Measurements from ENCODE around the gene TUBA4A.

DNA sequence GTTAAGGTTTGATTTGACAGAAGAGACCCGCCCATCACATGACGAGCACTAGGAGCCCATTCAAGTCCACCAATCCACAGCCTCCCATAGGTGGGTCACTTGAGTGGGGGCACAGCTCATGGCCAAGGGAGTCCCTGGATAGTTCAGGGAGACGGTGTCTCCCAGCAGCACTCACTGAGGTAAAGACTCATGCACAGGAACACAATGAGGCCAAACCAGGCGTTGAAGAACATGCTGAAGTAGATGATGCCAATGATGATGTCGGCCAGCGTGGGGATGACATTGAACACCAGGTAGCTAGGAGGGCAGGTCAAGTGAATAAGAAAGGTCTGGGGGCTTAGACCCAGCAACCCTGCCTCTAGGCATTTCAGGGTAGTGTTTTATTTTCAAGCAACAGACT is 38.9 kb downstream of the TUBA4A start:
- TF ChIP-seq, protein P1, sequence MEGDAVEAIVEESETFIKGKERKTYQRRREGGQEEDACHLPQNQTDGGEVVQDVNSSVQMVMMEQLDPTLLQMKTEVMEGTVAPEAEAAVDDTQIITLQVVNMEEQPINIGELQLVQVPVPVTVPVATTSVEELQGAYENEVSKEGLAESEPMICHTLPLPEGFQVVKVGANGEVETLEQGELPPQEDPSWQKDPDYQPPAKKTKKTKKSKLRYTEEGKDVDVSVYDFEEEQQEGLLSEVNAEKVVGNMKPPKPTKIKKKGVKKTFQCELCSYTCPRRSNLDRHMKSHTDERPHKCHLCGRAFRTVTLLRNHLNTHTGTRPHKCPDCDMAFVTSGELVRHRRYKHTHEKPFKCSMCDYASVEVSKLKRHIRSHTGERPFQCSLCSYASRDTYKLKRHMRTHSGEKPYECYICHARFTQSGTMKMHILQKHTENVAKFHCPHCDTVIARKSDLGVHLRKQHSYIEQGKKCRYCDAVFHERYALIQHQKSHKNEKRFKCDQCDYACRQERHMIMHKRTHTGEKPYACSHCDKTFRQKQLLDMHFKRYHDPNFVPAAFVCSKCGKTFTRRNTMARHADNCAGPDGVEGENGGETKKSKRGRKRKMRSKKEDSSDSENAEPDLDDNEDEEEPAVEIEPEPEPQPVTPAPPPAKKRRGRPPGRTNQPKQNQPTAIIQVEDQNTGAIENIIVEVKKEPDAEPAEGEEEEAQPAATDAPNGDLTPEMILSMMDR (IDR thresholded peaks at IDR 0.05) = no peak
- no peak for TF ChIP-seq POLR2A (IDR thresholded peaks at IDR 0.05)

All from stomach (tissue), 4 donors.